ENCODE data around the gene CLDN24.

Gene CLDN24

GRCh38 chr4:183321079-183321478 is 1.1 kb downstream of the CLDN24 start:
- DNase-seq (ENCODE audit: low read depth) = no peak

DNA sequence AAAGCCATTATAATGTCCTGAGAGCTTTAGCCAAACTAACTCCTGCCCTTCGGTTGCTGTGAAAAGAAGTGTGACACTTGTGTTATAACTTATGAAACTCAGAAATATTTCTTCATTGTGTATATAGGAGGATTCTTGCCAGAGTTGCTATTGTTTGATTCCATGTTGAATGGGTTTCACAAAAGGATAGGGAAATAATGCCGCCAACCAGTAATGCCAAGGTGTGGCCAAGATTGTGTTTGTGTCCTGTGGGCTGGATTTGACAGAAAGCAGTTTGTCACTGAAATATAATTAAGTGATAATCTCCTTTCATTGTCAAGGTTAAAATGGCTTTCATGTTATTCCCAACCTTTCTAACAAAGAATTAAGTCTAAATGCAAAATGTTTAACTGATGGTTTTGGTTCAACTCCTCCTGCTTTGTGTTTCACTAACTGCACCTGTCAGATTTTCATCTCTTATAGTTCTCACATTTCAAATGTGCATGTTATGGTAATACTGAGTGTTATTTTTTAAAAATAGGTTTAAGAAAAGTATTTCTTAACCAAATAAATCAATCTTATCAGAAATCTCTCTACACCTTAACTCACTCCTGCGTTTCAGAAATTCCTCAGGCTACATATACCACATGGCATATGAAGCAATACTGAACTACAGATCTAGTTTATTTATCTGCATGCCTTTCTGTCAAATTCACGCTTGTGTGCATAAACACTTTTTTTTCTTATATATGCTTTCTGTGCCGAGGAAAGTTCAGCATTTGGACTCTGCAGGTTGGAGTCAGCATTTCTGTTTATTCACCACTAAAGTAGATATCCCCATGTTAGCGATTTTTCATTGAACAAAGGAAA is 1.8 kb downstream of the CLDN24 start, which contains the start of gene CLDN22:
Gene CLDN22 (minus strand): TSS at position 66 of the 849 bp plus-strand sequence. CDS start 58 bp downstream, at position 8.
- DNase-seq (ENCODE audit: low read depth) = no peak

GRCh38 chr4:183318656-183319055 is 3.6 kb downstream of the CLDN24 start:
- no peak for DNase-seq (ENCODE audit: low read depth)

DNA sequence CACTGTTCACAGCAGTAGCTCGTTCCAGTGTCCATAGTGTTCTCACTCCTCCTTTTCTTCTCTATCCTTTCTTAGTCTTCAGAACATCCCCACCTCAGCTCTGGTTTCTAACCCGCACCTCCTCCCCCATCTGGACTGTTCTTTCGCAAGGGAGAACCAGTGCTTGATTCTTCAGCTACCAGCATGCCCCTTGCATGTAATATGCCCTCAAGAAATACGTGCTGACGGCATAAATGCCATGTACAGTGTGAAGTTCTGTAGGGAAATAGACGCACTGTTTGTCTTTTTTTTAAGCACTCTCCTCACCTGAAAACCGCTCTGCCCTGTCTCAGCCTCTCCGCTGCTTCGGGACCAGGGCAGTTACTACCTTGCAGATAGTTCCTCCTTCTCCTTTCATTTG is 7.4 kb downstream of the CLDN24 start:
- no peak for DNase-seq (ENCODE audit: low read depth)

DNA sequence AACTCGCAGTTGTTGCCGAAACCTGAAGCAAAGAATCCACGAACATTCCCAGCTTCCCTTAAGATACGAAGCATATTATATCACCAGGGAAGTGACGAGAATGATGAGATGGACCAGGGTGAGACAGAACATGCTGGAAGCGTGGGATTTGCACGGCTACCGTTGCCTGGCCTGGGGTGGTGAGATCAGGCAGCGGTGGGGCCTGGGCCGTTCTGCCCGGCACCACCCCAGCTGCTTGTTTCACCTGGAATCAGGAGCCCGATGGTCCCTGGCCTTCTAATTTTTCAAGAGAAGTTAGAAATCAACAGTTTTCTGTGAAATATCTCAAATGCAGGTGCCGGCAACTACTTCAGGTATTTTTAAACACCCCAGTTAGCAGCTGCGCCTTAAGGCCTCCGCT is 7.9 kb downstream of the CLDN24 start:
- DNase-seq (ENCODE audit: low read depth) = no peak

DNA sequence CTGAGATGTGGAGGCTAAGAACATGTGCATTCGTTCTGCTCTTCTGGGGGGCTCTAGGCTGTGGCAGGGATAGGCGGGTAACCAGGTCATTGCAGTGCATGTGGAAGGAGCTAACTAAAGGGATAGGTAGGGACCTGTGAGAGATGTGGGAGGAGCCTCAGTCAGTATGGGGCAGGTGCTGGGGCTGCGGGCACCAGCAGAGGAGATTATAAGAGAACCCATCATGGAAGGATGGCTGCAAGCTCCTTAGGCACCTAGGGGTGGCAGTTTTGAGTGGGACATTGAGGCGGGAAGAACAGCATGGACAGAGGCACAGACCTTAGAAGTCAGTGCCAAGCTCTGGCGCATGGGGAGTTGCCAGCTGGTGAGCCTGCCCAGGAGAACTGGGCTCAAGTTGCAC is 9.4 kb downstream of the CLDN24 start:
- no peak for DNase-seq (ENCODE audit: low read depth)

GRCh38 chr4:183306811-183307210 is 15.4 kb downstream of the CLDN24 start:
- DNase-seq (ENCODE audit: low read depth) = no peak

GRCh38 chr4:183304538-183304937 is 17.7 kb downstream of the CLDN24 start:
- DNase-seq (ENCODE audit: low read depth) = no peak

DNA sequence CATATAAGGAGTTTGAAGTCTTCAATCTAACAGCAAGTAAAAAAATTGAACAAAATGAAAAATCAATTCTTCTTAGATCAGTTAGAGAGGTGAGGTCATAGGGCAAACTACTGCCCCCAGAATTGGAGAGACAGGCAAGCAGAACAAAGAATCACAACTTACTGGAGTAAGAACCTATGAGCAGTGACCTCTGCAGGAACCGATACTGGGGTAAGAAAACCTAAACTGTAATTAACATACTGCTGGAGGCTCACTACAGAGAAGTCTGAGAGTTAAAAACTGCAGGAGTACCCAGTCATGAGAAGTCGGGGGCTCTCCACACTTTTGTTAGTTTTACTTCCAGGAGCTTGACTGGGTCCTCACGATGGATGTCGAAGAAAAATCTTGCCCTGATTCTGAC is 18.2 kb downstream of the CLDN24 start:
- DNase-seq (ENCODE audit: low read depth) = no peak

GRCh38 chr4:183303301-183303700 is 18.9 kb downstream of the CLDN24 start:
- DNase-seq (ENCODE audit: low read depth) = no peak

- no peak for DNase-seq (ENCODE audit: low read depth)
Measured at GRCh38 chr4:183300655-183301054, 21.6 kb downstream of the CLDN24 start.

GRCh38 chr4:183300070-183300469 is 22.2 kb downstream of the CLDN24 start:
- no peak for DNase-seq (ENCODE audit: low read depth)

- DNase-seq (ENCODE audit: low read depth) = no peak
Measured at GRCh38 chr4:183299464-183299863, 22.8 kb downstream of the CLDN24 start.

GRCh38 chr4:183297675-183298074 is 24.6 kb downstream of the CLDN24 start:
- DNase-seq (ENCODE audit: low read depth) = no peak

DNA sequence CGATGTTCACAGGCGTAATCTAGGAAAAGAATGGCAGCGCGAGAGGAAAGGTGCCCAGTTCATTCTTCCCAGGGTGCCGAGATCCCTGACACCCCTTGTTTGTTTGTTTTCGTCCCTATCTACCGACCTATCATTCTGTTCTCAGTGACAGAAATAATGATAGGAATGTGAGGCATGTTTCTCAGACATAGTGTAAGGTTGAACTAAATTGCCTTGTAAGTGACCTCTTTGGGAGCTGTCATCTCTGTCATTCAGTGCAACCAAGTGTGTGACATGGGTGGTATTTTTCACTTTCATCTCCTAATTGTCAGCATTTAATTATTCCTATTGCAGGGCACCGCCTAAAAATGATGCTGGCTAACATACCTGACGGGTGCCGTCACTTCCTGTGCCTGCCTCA is 26.5 kb downstream of the CLDN24 start:
- no peak for DNase-seq (ENCODE audit: low read depth)

DNA sequence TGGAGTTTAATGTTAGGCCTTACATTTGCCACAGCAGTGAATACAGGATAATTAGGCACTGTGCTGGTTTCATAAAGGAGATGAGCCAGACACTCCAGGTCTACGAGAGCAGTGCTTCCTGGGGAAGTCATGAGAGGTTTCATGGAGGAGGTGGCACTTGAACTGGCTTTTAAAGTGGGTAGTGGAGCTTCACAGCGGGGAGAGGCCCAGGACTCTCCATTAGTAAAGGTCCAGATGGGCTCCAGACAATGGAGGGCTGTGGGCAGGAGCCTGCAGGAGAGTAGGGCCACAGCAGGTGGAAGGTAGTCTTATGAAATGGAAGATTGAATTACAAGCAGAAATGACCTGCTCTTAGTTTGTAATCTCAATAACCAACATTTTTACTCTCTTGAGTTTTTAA is 31.2 kb downstream of the CLDN24 start:
- DNase-seq (ENCODE audit: low read depth) = no peak

GRCh38 chr4:183289688-183290087 is 32.5 kb downstream of the CLDN24 start:
- DNase-seq (ENCODE audit: low read depth) = no peak

DNA sequence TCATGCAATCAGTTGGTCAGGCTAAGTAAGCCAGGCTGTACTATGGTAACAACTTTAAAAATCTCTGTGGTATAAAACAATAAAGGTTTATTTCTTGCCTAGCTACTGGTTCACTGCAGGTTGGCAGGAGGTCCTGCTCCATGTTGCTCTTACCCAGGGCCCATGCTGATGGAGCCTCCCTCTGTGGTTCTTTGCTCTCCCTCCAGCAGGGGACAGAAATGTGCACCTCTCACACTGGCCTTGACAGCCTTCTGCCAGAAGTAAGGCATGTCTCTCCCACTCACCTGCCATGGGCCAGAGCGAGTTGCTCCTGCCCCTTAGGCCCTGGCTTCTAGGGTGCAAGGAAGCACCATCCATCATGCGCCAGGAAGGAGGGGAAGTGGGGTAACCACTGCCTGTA is 33.3 kb downstream of the CLDN24 start:
- DNase-seq (ENCODE audit: low read depth) = no peak

- DNase-seq (ENCODE audit: low read depth) = no peak
Measured at GRCh38 chr4:183287677-183288076, 34.5 kb downstream of the CLDN24 start.

GRCh38 chr4:183287309-183287659 is 34.9 kb downstream of the CLDN24 start:
- no peak for DNase-seq (ENCODE audit: low read depth)

GRCh38 chr4:183286590-183287308 is 35.5 kb downstream of the CLDN24 start:
- no peak for DNase-seq (ENCODE audit: low read depth)

- DNase-seq (ENCODE audit: low read depth) = no peak
Measured at GRCh38 chr4:183285886-183286285, 36.3 kb downstream of the CLDN24 start.

GRCh38 chr4:183284965-183285364 is 37.3 kb downstream of the CLDN24 start:
- DNase-seq (ENCODE audit: low read depth) = no peak
